Stomach (tissue), 4 donors: ENCODE measurements around the gene PLSCR3.

Experiments used
- CTCF ChIP-seq, 7 experiments: fragments of 450-650 bp in 4 of 7; fragments of 200-600 bp in 3 of 7; sonication (generic) in 3 of 7; IDR thresholded peaks; one replicate each; pipeline ENCODE4 v1.5.1; 2016 to 2019; ENCODE audit warnings: antibody characterized with exemption in 7 of 7, control low read depth in 2 of 7, mild to moderate bottlenecking in 1 of 7
- EP300 ChIP-seq: sonication (generic); formaldehyde crosslinking; IDR thresholded peaks from one replicate; pipeline ENCODE4 v1.6.1; 2017; ENCODE audit warnings: antibody characterized with exemption
- POLR2A ChIP-seq, 4 donors: fragments of 450-650 bp; IDR thresholded peaks; one replicate each; pipeline ENCODE4 v1.6.1; 2016; ENCODE audit warnings: antibody characterized with exemption in 4 of 4, control low read depth in 2 of 4, mild to moderate bottlenecking in 1 of 4, moderate library complexity in 1 of 4
- POLR2AphosphoS5 ChIP-seq, 3 donors: sonication (generic); formaldehyde crosslinking; IDR thresholded peaks; one replicate each; pipeline ENCODE4 v1.6.1; 2016; ENCODE audit warnings: antibody characterized with exemption in 3 of 3

- TF ChIP-seq CTCF (IDR thresholded peaks at IDR 0.05) (no peak), POLR2A (IDR thresholded peaks at IDR 0.05) (no peak), POLR2AphosphoS5 (IDR thresholded peaks at IDR 0.05) (no peak), EP300 (no peak)
Measured at GRCh38 chr17:7413346-7413985, 19.1 kb upstream of the PLSCR3 start.
